Loucy (cell line): ENCODE data around the gene CA11.

Experiments
- EZH2phosphoT487 ChIP-seq: fragments of 200-600 bp; IDR thresholded peaks from 2 replicates; pipeline ENCODE4 v1.6.1; 2018; ENCODE audit warnings: antibody characterized with exemption, mild to moderate bottlenecking, moderate library complexity, borderline replicate concordance
- TF ChIP-seq, protein P1 (sequence below): fragments of 200-600 bp; sonication (generic); conservative IDR thresholded peaks from 2 replicates; pipeline ENCODE4 v1.5.1; 2014; ENCODE audit warnings: mild to moderate bottlenecking, antibody characterized with exemption, low read length

DNA sequence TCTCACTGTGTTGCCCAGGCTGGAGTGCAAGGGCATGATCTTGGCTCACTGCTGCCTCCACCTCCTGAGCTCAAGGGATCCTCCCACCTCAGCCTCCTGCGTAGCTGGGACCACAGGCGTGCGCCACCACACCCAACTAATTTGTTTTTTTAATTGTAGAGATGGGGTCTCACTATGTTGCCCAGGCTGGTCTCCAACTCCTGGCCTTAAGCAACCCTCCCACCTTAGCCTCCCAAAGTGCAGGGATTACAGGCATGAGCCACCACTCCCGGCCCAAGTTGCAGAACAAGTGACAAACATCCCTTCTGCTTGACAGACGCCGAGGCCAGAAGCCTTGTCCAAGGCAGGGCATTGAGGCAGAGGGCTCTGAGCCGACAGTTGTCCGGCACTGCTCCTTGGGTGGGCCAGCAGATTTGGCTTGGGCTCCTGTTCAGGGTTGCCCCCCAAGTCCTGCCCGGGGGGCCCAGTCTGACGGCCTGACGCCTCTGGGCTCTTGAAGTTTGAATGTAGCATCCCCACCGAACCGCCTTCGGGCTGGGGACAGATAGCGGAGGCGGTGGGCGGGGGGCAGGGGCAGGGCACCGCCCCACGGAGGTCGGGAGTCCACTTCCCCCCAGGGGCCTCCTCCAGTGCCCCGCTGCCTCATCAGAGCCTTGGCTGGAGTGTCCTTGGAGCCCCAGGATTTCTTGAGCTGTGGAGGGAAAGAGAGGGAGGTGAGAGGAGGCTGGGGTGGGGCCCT lies 45.1 kb downstream of the CA11 start:
- TF ChIP-seq, protein P1, sequence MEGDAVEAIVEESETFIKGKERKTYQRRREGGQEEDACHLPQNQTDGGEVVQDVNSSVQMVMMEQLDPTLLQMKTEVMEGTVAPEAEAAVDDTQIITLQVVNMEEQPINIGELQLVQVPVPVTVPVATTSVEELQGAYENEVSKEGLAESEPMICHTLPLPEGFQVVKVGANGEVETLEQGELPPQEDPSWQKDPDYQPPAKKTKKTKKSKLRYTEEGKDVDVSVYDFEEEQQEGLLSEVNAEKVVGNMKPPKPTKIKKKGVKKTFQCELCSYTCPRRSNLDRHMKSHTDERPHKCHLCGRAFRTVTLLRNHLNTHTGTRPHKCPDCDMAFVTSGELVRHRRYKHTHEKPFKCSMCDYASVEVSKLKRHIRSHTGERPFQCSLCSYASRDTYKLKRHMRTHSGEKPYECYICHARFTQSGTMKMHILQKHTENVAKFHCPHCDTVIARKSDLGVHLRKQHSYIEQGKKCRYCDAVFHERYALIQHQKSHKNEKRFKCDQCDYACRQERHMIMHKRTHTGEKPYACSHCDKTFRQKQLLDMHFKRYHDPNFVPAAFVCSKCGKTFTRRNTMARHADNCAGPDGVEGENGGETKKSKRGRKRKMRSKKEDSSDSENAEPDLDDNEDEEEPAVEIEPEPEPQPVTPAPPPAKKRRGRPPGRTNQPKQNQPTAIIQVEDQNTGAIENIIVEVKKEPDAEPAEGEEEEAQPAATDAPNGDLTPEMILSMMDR = no peak
- TF ChIP-seq EZH2phosphoT487 = no peak
